Stomach (tissue), 9 donors: ENCODE data around the gene RAB20. TPM values are rescaled to one million over a fixed set of nuclear protein-coding genes. Genes with fewer than 3 reads are reported as not detected.

Experiments used
- DNase-seq, 2 donors: peaks; one replicate each; pipeline versions ENCODE4 v3.0.0 to v3.0.0-alpha.2; 2013 to 2019
- H3K27ac ChIP-seq, 5 donors: fragments of 200-600 bp in 4 of 5; sonication (generic) in 4 of 5; one replicate each; pipeline ENCODE4 v1.5.1; 2013 to 2019; ENCODE audit warnings: mild to moderate bottlenecking in 1 of 5, moderate library complexity in 1 of 5
- H3K27me3 ChIP-seq, 3 donors: fragments of 200-600 bp; sonication (generic); one replicate each; pipeline ENCODE4 v1.5.1; 2017 to 2019; ENCODE audit warnings: mixed run types in 1 of 3
- H3K36me3 ChIP-seq, 4 donors: fragments of 200-600 bp; sonication (generic); 1 replicate in 3 of 4; 2 replicates in 1 of 4; pipeline ENCODE4 v1.5.1; 2016 to 2019
- H3K4me1 ChIP-seq, 4 donors: fragments of 200-600 bp; sonication (generic); one replicate each; pipeline ENCODE4 v1.5.1; 2016 to 2019
- H3K4me3 ChIP-seq, 4 donors: fragments of 200-600 bp; sonication (generic) in 3 of 4; one replicate each; pipeline ENCODE4 v1.5.1; 2016 to 2019; ENCODE audit warnings: mild to moderate bottlenecking in 1 of 4
- H3K9me3 ChIP-seq, 4 donors: fragments of 200-600 bp; sonication (generic); one replicate each; pipeline ENCODE4 v1.5.1; 2016 to 2019
- CTCF ChIP-seq, 7 experiments: fragments of 450-650 bp in 4 of 7; fragments of 200-600 bp in 3 of 7; sonication (generic) in 3 of 7; IDR thresholded peaks; one replicate each; pipeline ENCODE4 v1.5.1; 2016 to 2019; ENCODE audit warnings: antibody characterized with exemption in 7 of 7, control low read depth in 2 of 7, mild to moderate bottlenecking in 1 of 7
- EP300 ChIP-seq: sonication (generic); formaldehyde crosslinking; IDR thresholded peaks from one replicate; pipeline ENCODE4 v1.6.1; 2017; ENCODE audit warnings: antibody characterized with exemption
- POLR2A ChIP-seq, 4 donors: fragments of 450-650 bp; IDR thresholded peaks; one replicate each; pipeline ENCODE4 v1.6.1; 2016; ENCODE audit warnings: antibody characterized with exemption in 4 of 4, control low read depth in 2 of 4, mild to moderate bottlenecking in 1 of 4, moderate library complexity in 1 of 4
- POLR2AphosphoS5 ChIP-seq, 3 donors: sonication (generic); formaldehyde crosslinking; IDR thresholded peaks; one replicate each; pipeline ENCODE4 v1.6.1; 2016; ENCODE audit warnings: antibody characterized with exemption in 3 of 3
- WGBS, 5 donors: extraction: QIAGEN DNeasy Blood & Tissue Kit in 3 of 5; methylation state at CpG; one replicate each; pipeline versions ENCODE4 v1.1.5 to v1.1.7; 2013 to 2018; 5-methylcytosine and 5-hydroxymethylcytosine counted together
- intact Hi-C: fragments of 100-400 bp; cut with DNase I; formaldehyde crosslinking; loops from one replicate; pipeline ENCODE4 v1.15.1; 2023; ENCODE audit warnings: low total_unique reads
- polyA plus RNA-seq, 3 donors: library from polyadenylated mRNA; stranded (reverse); fragments of 200-250 nt; gene quantifications; one replicate each; pipeline ENCODE4 v1.2.3, GENCODE V29; 2013
- total RNA-seq, 5 donors: library from RNA; depleted of rRNA; stranded (reverse); fragments of >200 nt; gene quantifications; one replicate each; pipeline versions ENCODE4 v1.1.0 to v1.2.3, GENCODE V29; 2014 to 2016
- donor health status: healthy with polysubstance abuse.
- donor health status: Bipolar disorder and iron deficiency.
- donor health status: healthy.

RAB20 gene
- total and polyA plus RNA-seq, 8 donors, result 11.7 to 44.6 (median 29.5) TPM

- Histone ChIP-seq H3K36me3 (peaks cover 45 to 98% (median 91%) of the 10 kb centered on the region in 4 donors), H3K4me3 (no peak overlapping the region), H3K27ac (no peak overlapping the region), H3K27me3 (no peaks in the 10 kb centered on the region), H3K9me3 (peaks cover 0 to 5% (median 0%) of the 10 kb centered on the region in 4 donors), H3K4me1 (no peaks in the 10 kb centered on the region)
- TF ChIP-seq EP300 (no peak), CTCF (IDR thresholded peaks at IDR 0.05) (no peak), POLR2AphosphoS5 (IDR thresholded peaks at IDR 0.05) (no peak), POLR2A (IDR thresholded peaks at IDR 0.05) (no peak)
- no peak for DNase-seq
- intact Hi-C loops, result no loop called here
- 81 to 100% (median 89%) methylated on average over 2 of the region's 2 CpGs; no CpG with 5 or more reads in 1 of the 5 donors for WGBS, 5 donors
Observed at GRCh38 chr13:110497003-110497402, 64.5 kb downstream of the RAB20 start.

GRCh38 chr13:110496281-110496680, 65.2 kb downstream of the RAB20 start:
- Histone ChIP-seq H3K4me3 (no peak overlapping the region), H3K9me3 (peaks cover 0 to 5% (median 0%) of the 10 kb centered on the region in 4 donors), H3K36me3 (peaks cover 46 to 98% (median 91%) of the 10 kb centered on the region in 4 donors), H3K27ac (no peak overlapping the region), H3K4me1 (no peaks in the 10 kb centered on the region), H3K27me3 (no peaks in the 10 kb centered on the region)
- DNase-seq, result no peak
- no peak for TF ChIP-seq POLR2A (IDR thresholded peaks at IDR 0.05)
- no peak for TF ChIP-seq CTCF (IDR thresholded peaks at IDR 0.05)
- no peak for TF ChIP-seq EP300
- no peak for TF ChIP-seq POLR2AphosphoS5 (IDR thresholded peaks at IDR 0.05)
- WGBS, 5 donors, result 84 to 96% (median 90%) methylated on average over 2 to 3 of the region's 3 CpGs
- intact Hi-C loops, result no loop called here

GRCh38 chr13:110495881-110496280, 65.6 kb downstream of the RAB20 start:
- Histone ChIP-seq H3K4me3 (no peak overlapping the region), H3K27ac (no peak overlapping the region), H3K4me1 (no peaks in the 10 kb centered on the region), H3K36me3 (peaks cover 50 to 98% (median 91%) of the 10 kb centered on the region in 4 donors), H3K27me3 (no peaks in the 10 kb centered on the region), H3K9me3 (peaks cover 0 to 5% (median 0%) of the 10 kb centered on the region in 4 donors)
- no peak for TF ChIP-seq CTCF (IDR thresholded peaks at IDR 0.05)
- no peak for TF ChIP-seq POLR2A (IDR thresholded peaks at IDR 0.05)
- no peak for TF ChIP-seq EP300
- no peak for TF ChIP-seq POLR2AphosphoS5 (IDR thresholded peaks at IDR 0.05)
- no peak for DNase-seq
- intact Hi-C loops, result no loop called here
- WGBS, 5 donors, result 82 to 100% (median 93%) methylated on average over 3 of the region's 3 CpGs; no CpG with 5 or more reads in 1 of the 5 donors

GRCh38 chr13:110495376-110495775, 66.1 kb downstream of the RAB20 start:
- intact Hi-C loops, result no loop called here
- peaks cover 0 to under 1% (median 0%) of the 10 kb centered on the region in 4 donors for H3K9me3 ChIP-seq
- no peak overlapping the region for H3K27ac ChIP-seq
- no peaks in the 10 kb centered on the region for H3K4me1 ChIP-seq
- DNase-seq, result no peak
- peaks cover 51 to 98% (median 91%) of the 10 kb centered on the region in 4 donors for H3K36me3 ChIP-seq
- no peak overlapping the region for H3K4me3 ChIP-seq
- 68 to 94% (median 85%) methylated on average over 3 of the region's 3 CpGs for WGBS, 5 donors
- TF ChIP-seq CTCF (IDR thresholded peaks at IDR 0.05), result no peak
- TF ChIP-seq EP300, result no peak
- TF ChIP-seq POLR2A (IDR thresholded peaks at IDR 0.05), result no peak
- TF ChIP-seq POLR2AphosphoS5 (IDR thresholded peaks at IDR 0.05), result no peak
- no peaks in the 10 kb centered on the region for H3K27me3 ChIP-seq
